GM12892 (cell line): ENCODE data around the gene WDR59.

Source experiments
- POLR2A ChIP-seq: IDR thresholded peaks from 2 replicates; pipeline ENCODE4 v1.6.1; 2011; ENCODE audit warnings: low read depth, low read length, control low read depth
- POLR2AphosphoS5 ChIP-seq: IDR thresholded peaks from 2 replicates; pipeline ENCODE4 v1.6.1; 2011; ENCODE audit warnings: low read depth, low read length, control low read depth
- TAF1 ChIP-seq: IDR thresholded peaks from 2 replicates; pipeline ENCODE4 v1.6.1; 2011; ENCODE audit warnings: low read depth, mild to moderate bottlenecking, control low read depth, low read length, borderline replicate concordance

- TF ChIP-seq POLR2A: no peak
- TF ChIP-seq POLR2AphosphoS5: no peak
- no peak for TF ChIP-seq TAF1
Measured at GRCh38 chr16:74844041-74844980, 140.6 kb downstream of the WDR59 start.
